Measurements from ENCODE around the gene CHMP1A.
A peak's percentile ranks its signal among the peaks of the same experiment; 100 is the strongest.

The CHMP1A gene

GRCh38 chr16:89653656-89654295 is 3.7 kb downstream of the CHMP1A start:
- no CpG with 5 or more reads among the region's 10 CpGs for WGBS (ENCODE audit: extremely low coverage, insufficient coverage, insufficient read length)

GRCh38 chr16:89651584-89651983 is 5.9 kb downstream of the CHMP1A start:
- WGBS (ENCODE audit: extremely low coverage, insufficient coverage, insufficient read length), result no CpG with 5 or more reads among the region's 15 CpGs
- no peak overlapping the region for H4K91ac ChIP-seq (ENCODE audit: low read depth, low read length)
- no peak overlapping the region for H3K4me2 ChIP-seq (ENCODE audit: low read length)
- H3K18ac ChIP-seq (ENCODE audit: low read length), result no peak overlapping the region
- no peak overlapping the region for H2AFZ ChIP-seq (ENCODE audit: insufficient read depth, low read length, poor library complexity)
- H2BK120ac ChIP-seq (ENCODE audit: insufficient read depth, low read length, poor library complexity), result no peak overlapping the region
- no peak overlapping the region for H3K4me3 ChIP-seq (ENCODE audit: low read depth, low read length)
- no peak overlapping the region for H2BK5ac ChIP-seq (ENCODE audit: low read depth, low read length, poor library complexity)
- no peak overlapping the region for H3K23ac ChIP-seq (ENCODE audit: low read length)
- H3K9me3 ChIP-seq (ENCODE audit: insufficient read depth, low read depth, low read length), result peaks cover 3% of the 10 kb centered on the region
- peaks cover 3 to 4% of the 10 kb centered on the region in 2 experiments for H3K4me1 ChIP-seq (ENCODE audit: control insufficient read depth in 1 of 2, insufficient read depth in 2 of 2, low read length in 2 of 2)
- peaks cover 46 to 47% of the 10 kb centered on the region in 2 experiments for H3K36me3 ChIP-seq (ENCODE audit: control insufficient read depth in 1 of 2, insufficient read depth in 2 of 2, low read length in 2 of 2)
- H3K27me3 ChIP-seq (ENCODE audit: insufficient read depth, low read length), result no peaks in the 10 kb centered on the region
- H3K27ac ChIP-seq (ENCODE audit: low read depth, low read length), result no peak overlapping the region
- H3K9ac ChIP-seq (ENCODE audit: low read length), result no peak overlapping the region
- no peak overlapping the region for H3K4ac ChIP-seq (ENCODE audit: low read depth, low read length)
- H3K79me1 ChIP-seq (ENCODE audit: low read length), result no peaks in the 10 kb centered on the region
- peaks cover 3% of the 10 kb centered on the region for H3K79me2 ChIP-seq (ENCODE audit: control insufficient read depth, insufficient read depth, low read length, poor library complexity)
- H2BK12ac ChIP-seq (ENCODE audit: low read length), result no peak overlapping the region
- H2AK5ac ChIP-seq (ENCODE audit: low read length), result no peak overlapping the region
- H3K14ac ChIP-seq (ENCODE audit: low read length), result no peak overlapping the region
- H4K8ac ChIP-seq (ENCODE audit: low read depth, low read length), result no peak overlapping the region
- no peak for DNase-seq
- no peak overlapping the region for H4K12ac ChIP-seq (ENCODE audit: low read depth, low read length)

More at GRCh38 chr16:89653656-89654295, 3.7 kb downstream of the CHMP1A start:
- H4K8ac ChIP-seq (ENCODE audit: low read depth, low read length), result no peak overlapping the region
- no peak overlapping the region for H2AK5ac ChIP-seq (ENCODE audit: low read length)
- H3K79me2 ChIP-seq (ENCODE audit: control insufficient read depth, insufficient read depth, low read length, poor library complexity), result peaks cover 17% of the 10 kb centered on the region
- no peaks in the 10 kb centered on the region for H3K9me3 ChIP-seq (ENCODE audit: insufficient read depth, low read depth, low read length)
- no peaks in the 10 kb centered on the region for H3K27me3 ChIP-seq (ENCODE audit: insufficient read depth, low read length)
- H2BK120ac ChIP-seq (ENCODE audit: insufficient read depth, low read length, poor library complexity), result no peak overlapping the region
- peaks cover 6% of the 10 kb centered on the region for H3K79me1 ChIP-seq (ENCODE audit: low read length)
- DNase-seq, result no peak
- H2AFZ ChIP-seq (ENCODE audit: insufficient read depth, low read length, poor library complexity), result no peak overlapping the region
- H3K27ac ChIP-seq (ENCODE audit: low read depth, low read length), result no peak overlapping the region
- no peak overlapping the region for H2BK5ac ChIP-seq (ENCODE audit: low read depth, low read length, poor library complexity)
- peaks cover 31 to 32% of the 10 kb centered on the region in 2 experiments for H3K36me3 ChIP-seq (ENCODE audit: control insufficient read depth in 1 of 2, insufficient read depth in 2 of 2, low read length in 2 of 2)
- H3K23ac ChIP-seq (ENCODE audit: low read length), result no peak overlapping the region
- no peak overlapping the region for H3K18ac ChIP-seq (ENCODE audit: low read length)
- H3K9ac ChIP-seq (ENCODE audit: low read length), result no peak overlapping the region
- no peak overlapping the region for H3K4me2 ChIP-seq (ENCODE audit: low read length)
- no peak overlapping the region for H4K12ac ChIP-seq (ENCODE audit: low read depth, low read length)
- H3K4ac ChIP-seq (ENCODE audit: low read depth, low read length), result no peak overlapping the region
- no peak overlapping the region for H2BK12ac ChIP-seq (ENCODE audit: low read length)
- H4K91ac ChIP-seq (ENCODE audit: low read depth, low read length), result no peak overlapping the region
- no peak overlapping the region for H3K14ac ChIP-seq (ENCODE audit: low read length)
- H3K4me3 ChIP-seq (ENCODE audit: low read depth, low read length), result no peak overlapping the region
- H3K4me1 ChIP-seq (ENCODE audit: control insufficient read depth in 1 of 2, insufficient read depth in 2 of 2, low read length in 2 of 2), result peaks cover 9 to 11% of the 10 kb centered on the region in 2 experiments

- H3K27me3 ChIP-seq (ENCODE audit: insufficient read depth, low read length), result no peaks in the 10 kb centered on the region
- H3K18ac ChIP-seq (ENCODE audit: low read length), result no peak overlapping the region
- H2BK120ac ChIP-seq (ENCODE audit: insufficient read depth, low read length, poor library complexity), result no peak overlapping the region
- no peak overlapping the region for H4K8ac ChIP-seq (ENCODE audit: low read depth, low read length)
- H2AFZ ChIP-seq (ENCODE audit: insufficient read depth, low read length, poor library complexity), result no peak overlapping the region
- no peak overlapping the region for H2BK12ac ChIP-seq (ENCODE audit: low read length)
- H4K12ac ChIP-seq (ENCODE audit: low read depth, low read length), result no peak overlapping the region
- no peaks in the 10 kb centered on the region for H3K79me2 ChIP-seq (ENCODE audit: control insufficient read depth, insufficient read depth, low read length, poor library complexity)
- no peak overlapping the region for H3K4me3 ChIP-seq (ENCODE audit: low read depth, low read length)
- H3K79me1 ChIP-seq (ENCODE audit: low read length), result no peaks in the 10 kb centered on the region
- H3K27ac ChIP-seq (ENCODE audit: low read depth, low read length), result no peak overlapping the region
- no peak overlapping the region for H3K9ac ChIP-seq (ENCODE audit: low read length)
- H3K4me2 ChIP-seq (ENCODE audit: low read length), result no peak overlapping the region
- no peaks in the 10 kb centered on the region for H3K4me1 ChIP-seq (ENCODE audit: control insufficient read depth in 1 of 2, insufficient read depth in 2 of 2, low read length in 2 of 2)
- H3K14ac ChIP-seq (ENCODE audit: low read length), result no peak overlapping the region
- no peak overlapping the region for H2BK5ac ChIP-seq (ENCODE audit: low read depth, low read length, poor library complexity)
- H2AK5ac ChIP-seq (ENCODE audit: low read length), result no peak overlapping the region
- WGBS (ENCODE audit: extremely low coverage, insufficient coverage, insufficient read length), result no CpG with 5 or more reads among the region's 12 CpGs
- peaks cover 59% of the 10 kb centered on the region in 2 experiments for H3K36me3 ChIP-seq (ENCODE audit: control insufficient read depth in 1 of 2, insufficient read depth in 2 of 2, low read length in 2 of 2)
- no peak overlapping the region for H4K91ac ChIP-seq (ENCODE audit: low read depth, low read length)
- no peak overlapping the region for H3K23ac ChIP-seq (ENCODE audit: low read length)
- DNase-seq, result peak; percentile 21 to 36
- H3K4ac ChIP-seq (ENCODE audit: low read depth, low read length), result no peak overlapping the region
- H3K9me3 ChIP-seq (ENCODE audit: insufficient read depth, low read depth, low read length), result peaks cover 9% of the 10 kb centered on the region
Observed at GRCh38 chr16:89646906-89647305, 10.6 kb downstream of the CHMP1A start.

- Histone ChIP-seq H2BK120ac (ENCODE audit: insufficient read depth, low read length, poor library complexity) (no peak overlapping the region), H4K91ac (ENCODE audit: low read depth, low read length) (no peak overlapping the region), H3K79me1 (ENCODE audit: low read length) (no peaks in the 10 kb centered on the region)
Observed at GRCh38 chr16:89646270-89646669, 11.2 kb downstream of the CHMP1A start.

More at GRCh38 chr16:89646270-89646669, 11.2 kb downstream of the CHMP1A start:
- no peaks in the 10 kb centered on the region for H3K4me1 ChIP-seq (ENCODE audit: control insufficient read depth in 1 of 2, insufficient read depth in 2 of 2, low read length in 2 of 2)
- no peaks in the 10 kb centered on the region for H3K27me3 ChIP-seq (ENCODE audit: insufficient read depth, low read length)
- H3K9ac ChIP-seq (ENCODE audit: low read length), result no peak overlapping the region
- no peak overlapping the region for H3K27ac ChIP-seq (ENCODE audit: low read depth, low read length)
- no peak overlapping the region for H2BK5ac ChIP-seq (ENCODE audit: low read depth, low read length, poor library complexity)
- H3K14ac ChIP-seq (ENCODE audit: low read length), result no peak overlapping the region
- no CpG with 5 or more reads among the region's 22 CpGs for WGBS (ENCODE audit: extremely low coverage, insufficient coverage, insufficient read length)
- no peak overlapping the region for H4K12ac ChIP-seq (ENCODE audit: low read depth, low read length)
- H2BK12ac ChIP-seq (ENCODE audit: low read length), result no peak overlapping the region
- no peak overlapping the region for H3K23ac ChIP-seq (ENCODE audit: low read length)
- no peak overlapping the region for H2AFZ ChIP-seq (ENCODE audit: insufficient read depth, low read length, poor library complexity)
- H2AK5ac ChIP-seq (ENCODE audit: low read length), result no peak overlapping the region
- H4K8ac ChIP-seq (ENCODE audit: low read depth, low read length), result no peak overlapping the region
- H3K4me2 ChIP-seq (ENCODE audit: low read length), result no peak overlapping the region
- peaks cover 9% of the 10 kb centered on the region for H3K9me3 ChIP-seq (ENCODE audit: insufficient read depth, low read depth, low read length)
- no peak overlapping the region for H3K18ac ChIP-seq (ENCODE audit: low read length)
- DNase-seq, result no peak
- H3K36me3 ChIP-seq (ENCODE audit: control insufficient read depth in 1 of 2, insufficient read depth in 2 of 2, low read length in 2 of 2), result peaks cover 53 to 56% of the 10 kb centered on the region in 2 experiments
- H3K4me3 ChIP-seq (ENCODE audit: low read depth, low read length), result no peak overlapping the region
- H3K4ac ChIP-seq (ENCODE audit: low read depth, low read length), result no peak overlapping the region
- H3K79me2 ChIP-seq (ENCODE audit: control insufficient read depth, insufficient read depth, low read length, poor library complexity), result no peaks in the 10 kb centered on the region

Data from trophoblast cell (in vitro differentiated cells and primary cell).